Kidney epithelial cell (primary cell): ENCODE measurements around the gene MAP3K10. TPM values are rescaled to one million over a fixed set of nuclear protein-coding genes. Genes with fewer than 3 reads are reported as not detected.

Experiments
- DNase-seq: peaks from one replicate; pipeline ENCODE4 v3.0.0-alpha.2; 2010; ENCODE audit warnings: low read depth
- H3K27me3 ChIP-seq: 2 replicates; pipeline ENCODE4 v1.6.0; 2011; ENCODE audit warnings: low read length; ENCODE audit not compliant: control insufficient read depth, insufficient read depth
- H3K36me3 ChIP-seq: 2 replicates; pipeline ENCODE4 v1.5.1; 2011; ENCODE audit warnings: low read length; ENCODE audit not compliant: control insufficient read depth, insufficient read depth
- H3K4me3 ChIP-seq: 2 replicates; pipeline ENCODE4 v1.5.1; 2011; ENCODE audit warnings: low read depth, mild to moderate bottlenecking, control low read depth, low read length
- CTCF ChIP-seq: IDR thresholded peaks from 2 replicates; pipeline ENCODE4 v1.5.1; 2011; ENCODE audit warnings: mild to moderate bottlenecking, moderate library complexity, low read length, control low read depth, inconsistent platforms; ENCODE audit not compliant: insufficient read depth, poor library complexity, severe bottlenecking
- total RNA-seq: library from RNA; depleted of rRNA; stranded (reverse); fragments of >200 nt; gene quantifications from 2 replicates; pipeline ENCODE4 v1.2.3, GENCODE V29; 2015

The MAP3K10 gene
- total RNA-seq, 1 donor from 2014 or later: 16.8 TPM

GRCh38 chr19:40231544-40232424, 40.6 kb downstream of the MAP3K10 start:
- H3K27me3 ChIP-seq: peaks cover 5% of the 10 kb centered on the region
- DNase-seq: no peak
- TF ChIP-seq CTCF: no peak
- H3K4me3 ChIP-seq: no peak overlapping the region
- H3K36me3 ChIP-seq: peaks cover 2% of the 10 kb centered on the region

GRCh38 chr19:40232479-40232878, 41.3 kb downstream of the MAP3K10 start:
- Histone ChIP-seq H3K4me3 (no peak overlapping the region), H3K27me3 (no peaks in the 10 kb centered on the region), H3K36me3 (peaks cover 2% of the 10 kb centered on the region)
- TF ChIP-seq CTCF: no peak
- no peak for DNase-seq

- no peak for DNase-seq
- Histone ChIP-seq H3K36me3 (peaks cover 2% of the 10 kb centered on the region), H3K4me3 (no peak overlapping the region), H3K27me3 (no peaks in the 10 kb centered on the region)
- no peak for TF ChIP-seq CTCF
These were observed 42.0 kb downstream of the MAP3K10 start for GRCh38 chr19:40232949-40233810.

- no peak for DNase-seq
- no peak for TF ChIP-seq CTCF
- H3K36me3 ChIP-seq: peaks cover 2% of the 10 kb centered on the region
These were observed 42.7 kb downstream of the MAP3K10 start for GRCh38 chr19:40233811-40234389.

GRCh38 chr19:40234429-40235237, 43.4 kb downstream of the MAP3K10 start:
- Histone ChIP-seq H3K27me3 (no peaks in the 10 kb centered on the region), H3K36me3 (peaks cover 2% of the 10 kb centered on the region), H3K4me3 (no peak overlapping the region)
- no peak for DNase-seq
- no peak for TF ChIP-seq CTCF

More at GRCh38 chr19:40233811-40234389, 42.7 kb downstream of the MAP3K10 start:
- Histone ChIP-seq H3K27me3 (no peaks in the 10 kb centered on the region), H3K4me3 (no peak overlapping the region)
